ENCODE measurements around the gene AKT1.

The AKT1 gene

GRCh38 chr14:104798300-104799243 lies 3.0 kb upstream of the AKT1 start:
- no peak for DNase-seq

- no peak for DNase-seq
These were observed 1.8 kb upstream of the AKT1 start for GRCh38 chr14:104797115-104798044.

GRCh38 chr14:104796687-104797081 lies 1.1 kb upstream of the AKT1 start:
- DNase-seq, result no peak

- no peak for DNase-seq
These were observed 486 bp upstream of the AKT1 start for GRCh38 chr14:104795781-104796686.

DNA sequence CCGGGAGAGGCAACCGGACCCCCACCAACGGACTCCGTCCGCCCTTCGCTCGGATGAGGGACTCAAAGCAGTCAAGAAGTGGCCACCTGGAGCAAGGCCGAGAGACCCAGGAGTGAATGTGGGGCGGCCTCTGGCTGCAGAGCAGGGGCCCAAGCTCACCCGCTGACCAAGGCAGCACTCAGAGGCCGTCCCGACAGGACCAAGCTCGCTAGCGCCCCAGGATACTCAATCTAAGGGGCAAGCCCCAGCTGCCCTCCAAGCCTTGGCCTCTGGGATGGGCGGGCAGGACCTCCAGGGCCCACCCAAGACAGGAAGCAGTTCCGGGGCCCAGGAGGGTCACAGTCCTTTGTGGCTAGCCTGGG lies 936 bp downstream of the AKT1 start:
- no peak for DNase-seq

GRCh38 chr14:104794099-104794498 lies 1.4 kb downstream of the AKT1 start:
- DNase-seq, result no peak

DNA sequence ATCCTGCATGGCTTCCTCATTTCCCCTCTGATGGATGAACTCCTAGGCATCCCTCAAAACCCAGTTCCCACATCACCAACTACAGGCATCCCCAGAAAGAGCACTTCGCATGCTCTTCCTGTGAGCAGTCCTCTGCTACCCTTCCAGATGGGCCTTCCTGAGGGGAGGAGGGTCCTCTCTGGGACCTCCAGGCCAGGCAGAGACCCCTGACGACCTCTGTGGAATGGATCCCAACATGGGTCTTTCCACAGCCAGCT lies 1.9 kb downstream of the AKT1 start:
- no peak for DNase-seq

DNA sequence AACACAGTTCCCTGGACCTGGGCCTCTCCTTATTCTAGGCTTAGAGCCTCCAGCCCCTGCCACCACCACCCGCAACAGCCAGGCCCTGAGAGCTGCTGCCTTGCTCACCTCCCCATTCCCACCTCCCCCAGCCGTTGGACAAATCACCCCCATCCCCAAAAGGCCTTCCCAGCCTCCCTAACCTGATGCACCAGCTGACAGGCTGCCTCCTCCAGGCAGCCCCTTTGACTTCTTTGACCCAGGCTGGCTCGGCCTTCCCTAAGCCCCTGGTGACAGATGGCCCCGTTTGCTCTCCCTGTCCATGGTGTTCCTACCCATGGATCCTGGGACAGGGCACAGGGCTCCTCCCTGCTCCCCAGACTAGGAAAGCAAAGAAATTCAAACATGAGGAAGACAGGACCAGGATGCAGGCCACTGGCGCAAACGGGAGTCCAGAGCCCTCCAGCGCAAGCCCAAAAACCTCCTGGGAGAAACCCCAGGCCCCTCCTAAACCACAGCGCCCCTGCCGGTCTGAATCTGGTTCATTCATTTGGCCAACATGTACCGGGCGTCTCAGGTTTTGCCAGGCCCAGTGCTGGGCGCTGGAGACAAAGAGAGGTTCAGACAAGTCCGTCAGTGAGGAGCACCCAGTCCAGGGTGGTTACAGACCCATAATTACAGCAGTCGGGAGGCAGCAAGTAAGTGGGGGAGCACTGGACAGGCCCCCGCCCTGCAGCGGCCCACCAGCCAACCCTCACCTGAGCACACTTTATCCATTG lies 2.4 kb downstream of the AKT1 start:
- no peak for DNase-seq

GRCh38 chr14:104792101-104792884 lies 3.3 kb downstream of the AKT1 start:
- no peak for DNase-seq

DNA sequence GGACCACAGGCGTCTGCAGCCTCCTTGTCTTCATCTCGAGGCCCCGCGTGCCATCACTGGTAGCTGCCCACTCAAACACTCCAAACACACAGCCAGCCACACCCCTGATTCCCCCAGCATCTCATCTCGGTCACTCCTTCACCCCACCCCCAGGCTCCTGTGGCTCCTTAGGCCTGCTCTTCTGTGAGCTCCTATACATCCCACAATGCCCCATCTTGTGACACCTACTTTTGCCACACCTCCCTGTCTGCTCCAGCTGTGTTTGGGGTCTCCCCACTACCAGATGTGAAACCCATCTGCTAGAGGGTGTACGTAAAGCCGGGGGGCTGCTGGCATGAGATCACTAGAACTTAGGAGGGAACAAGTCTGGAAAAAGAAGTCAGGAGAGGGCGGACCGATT lies 4.1 kb downstream of the AKT1 start:
- no peak for DNase-seq

GRCh38 chr14:104789752-104790743 lies 5.5 kb downstream of the AKT1 start:
- no peak for DNase-seq

- no peak for DNase-seq
These were observed 6.5 kb downstream of the AKT1 start for GRCh38 chr14:104788873-104789663.

- DNase-seq, result no peak
These were observed 7.3 kb downstream of the AKT1 start for GRCh38 chr14:104788161-104788818.

DNA sequence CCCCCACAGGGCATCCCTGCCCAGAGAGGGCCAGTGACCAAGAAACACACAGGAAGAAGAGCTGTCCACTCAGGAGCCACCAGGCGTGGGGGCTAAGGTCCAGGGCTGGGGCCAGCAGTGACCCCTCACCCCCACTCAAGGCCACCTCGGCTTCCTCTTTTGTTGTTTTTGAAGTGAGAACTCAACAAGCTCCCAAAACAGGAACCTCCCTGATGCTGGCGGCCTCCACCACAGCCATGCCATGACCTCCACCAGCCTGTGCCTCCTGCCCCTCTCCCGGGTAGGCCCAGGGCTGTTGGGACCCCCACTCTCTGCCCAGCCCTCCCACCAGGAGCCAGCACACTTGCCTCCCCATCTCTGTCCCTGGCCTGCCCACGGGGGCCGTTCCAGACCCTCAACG lies 7.8 kb downstream of the AKT1 start:
- no peak for DNase-seq

DNA sequence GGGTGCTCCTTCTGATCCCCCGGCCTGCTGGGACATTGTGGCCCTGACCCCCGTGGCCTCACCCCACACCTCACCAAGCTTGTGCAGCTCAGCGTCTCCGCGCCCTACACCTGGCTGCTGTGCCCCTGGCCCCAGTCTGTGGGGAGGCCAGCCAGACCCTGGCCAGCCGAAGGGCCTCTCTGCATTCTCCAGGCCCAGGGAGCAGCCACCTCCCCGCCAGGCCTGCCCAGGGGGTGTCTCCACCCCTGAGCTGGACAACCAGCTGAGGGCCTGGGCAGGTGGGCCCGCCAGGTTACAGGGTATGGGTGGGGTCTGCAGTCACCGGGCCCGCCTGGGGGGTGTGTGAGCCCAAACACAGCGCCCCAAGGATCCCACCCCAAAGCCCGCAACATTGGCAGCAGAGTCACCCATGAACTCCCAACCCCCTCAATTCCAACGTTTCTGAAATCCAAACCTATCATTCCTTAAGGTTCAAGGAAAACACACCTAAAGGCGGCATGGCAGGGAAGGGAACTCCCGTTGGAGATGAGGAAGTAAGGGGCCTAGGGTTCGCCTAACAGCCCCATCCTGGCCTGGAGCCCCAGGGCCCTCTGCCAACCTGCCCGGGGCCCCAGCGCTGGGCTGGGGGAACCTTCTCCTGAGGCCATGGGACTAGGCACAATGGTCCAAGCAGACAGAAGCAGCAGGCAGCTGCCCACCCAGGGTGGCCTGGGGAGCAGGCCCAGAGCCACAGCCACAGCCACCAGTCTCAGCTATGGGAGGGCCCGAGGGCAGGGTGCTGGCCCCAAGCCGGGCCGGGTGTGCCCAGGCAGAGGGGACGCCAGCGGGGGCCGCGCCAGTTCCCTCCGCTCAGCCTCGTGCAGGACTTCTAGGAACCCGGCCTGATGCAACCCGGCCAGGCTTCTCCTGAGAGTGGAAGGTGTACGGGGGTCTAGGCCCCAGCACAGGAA lies 8.5 kb downstream of the AKT1 start:
- no peak for DNase-seq

DNA sequence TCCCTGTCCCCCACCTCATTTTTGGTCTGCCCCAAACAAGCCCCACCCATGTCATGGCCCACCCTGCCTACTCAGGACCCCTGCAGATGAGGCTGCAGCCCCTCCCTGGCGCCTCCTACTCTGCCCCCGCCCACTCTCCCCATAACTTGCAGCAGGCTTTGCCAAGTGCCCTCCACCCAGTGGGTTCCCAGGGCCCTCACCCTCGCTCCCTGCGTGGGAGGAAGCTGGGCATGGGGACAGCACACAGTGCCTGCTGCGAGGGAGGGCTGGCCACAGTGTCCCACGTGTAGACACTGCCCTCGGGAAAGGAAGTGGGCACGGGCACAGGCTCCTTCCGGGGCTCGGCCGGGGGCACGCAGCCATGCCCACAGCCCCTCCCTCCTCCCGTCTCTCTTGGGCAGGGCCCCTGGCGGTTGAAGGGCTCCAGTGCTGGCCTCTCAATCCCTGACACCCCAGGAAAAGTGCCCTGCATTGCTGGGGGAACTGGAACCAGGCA lies 9.4 kb downstream of the AKT1 start:
- DNase-seq, result no peak

DNA sequence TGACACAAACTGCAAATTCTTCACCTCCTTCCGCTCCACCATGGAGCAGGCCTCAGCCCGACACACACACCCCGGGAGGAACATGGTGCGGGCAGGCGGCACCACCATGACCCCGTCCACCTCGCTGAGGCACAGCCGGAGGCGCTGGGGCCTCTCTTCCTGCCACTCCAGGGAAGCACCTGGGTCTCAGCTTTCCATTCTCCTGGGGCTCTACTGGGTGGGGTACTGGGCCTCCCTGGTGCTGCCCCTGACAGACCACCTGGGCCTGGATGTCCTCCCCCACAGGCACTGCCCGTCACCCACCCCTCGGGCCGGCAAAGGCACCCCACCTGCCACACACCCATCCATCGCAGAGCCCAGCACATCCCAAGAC lies 9.9 kb downstream of the AKT1 start:
- no peak for DNase-seq
